Activated CD4-positive, alpha-beta T cell treated with anti-CD3 and anti-CD28 coated beads for 36 hours (primary cell): ENCODE measurements around the gene ETS1. TPM values are rescaled to one million over a fixed set of nuclear protein-coding genes. Genes with fewer than 3 reads are reported as not detected.

Experiments used
- ATAC-seq: fragments of 200-7000 bp; cut with Tn5 transposase; one replicate; pipeline ENCODE4 v1.10.0; 2021; ENCODE audit warnings: mild to moderate bottlenecking, moderate library complexity
- CTCF ChIA-PET: fragments of 350-600 bp; sonication (Branson Sonifier 250); formaldehyde crosslinking; loops from one replicate; lab custom pipeline; 2021; ENCODE audit warnings: antibody characterized with exemption; lab: Charles Lee
- POLR2A ChIA-PET: fragments of 350-600 bp; sonication (Branson Sonifier 250); formaldehyde crosslinking; loops from one replicate; lab custom pipeline; 2021; ENCODE audit warnings: antibody characterized with exemption, inconsistent platforms; lab: Charles Lee
- DNase-seq: peaks from one replicate; pipeline ENCODE4 v3.0.0-alpha.2; 2020
- H3K27ac Mint-ChIP-seq: one replicate; pipeline ENCODE4 v1.8.0; 2021; ENCODE audit warnings: mixed read lengths
- H3K27me3 Mint-ChIP-seq: one replicate; pipeline ENCODE4 v1.8.0; 2021; ENCODE audit warnings: mixed read lengths
- H3K36me3 Mint-ChIP-seq: one replicate; pipeline ENCODE4 v1.8.0; 2021; ENCODE audit warnings: low read depth, mixed read lengths
- H3K4me1 Mint-ChIP-seq: one replicate; pipeline ENCODE4 v1.8.0; 2021; ENCODE audit warnings: mixed read lengths
- H3K4me3 Mint-ChIP-seq: one replicate; pipeline ENCODE4 v1.8.0; 2021; ENCODE audit warnings: mild to moderate bottlenecking, moderate library complexity, mixed read lengths
- H3K9me3 Mint-ChIP-seq: one replicate; pipeline ENCODE4 v1.8.0; 2021; ENCODE audit warnings: low read depth, mixed read lengths
- intact Hi-C, 2 experiments: fragments of 100-400 bp; cut with DNase I in 1 of 2; cut with micrococcal nuclease in 1 of 2; formaldehyde crosslinking; loops; one replicate each; pipeline versions ENCODE4 v1.14.2 to v1.15.1; 2022 to 2024; cut with DNase I, micrococcal nuclease
- total RNA-seq, 2 experiments: library from RNA; stranded (reverse); gene quantifications; one replicate each; pipeline ENCODE4 v1.2.3, GENCODE V29; 2021

ETS1 gene
- total RNA-seq, 2 experiments from 2014 or later: 410 to 449 TPM

DNA sequence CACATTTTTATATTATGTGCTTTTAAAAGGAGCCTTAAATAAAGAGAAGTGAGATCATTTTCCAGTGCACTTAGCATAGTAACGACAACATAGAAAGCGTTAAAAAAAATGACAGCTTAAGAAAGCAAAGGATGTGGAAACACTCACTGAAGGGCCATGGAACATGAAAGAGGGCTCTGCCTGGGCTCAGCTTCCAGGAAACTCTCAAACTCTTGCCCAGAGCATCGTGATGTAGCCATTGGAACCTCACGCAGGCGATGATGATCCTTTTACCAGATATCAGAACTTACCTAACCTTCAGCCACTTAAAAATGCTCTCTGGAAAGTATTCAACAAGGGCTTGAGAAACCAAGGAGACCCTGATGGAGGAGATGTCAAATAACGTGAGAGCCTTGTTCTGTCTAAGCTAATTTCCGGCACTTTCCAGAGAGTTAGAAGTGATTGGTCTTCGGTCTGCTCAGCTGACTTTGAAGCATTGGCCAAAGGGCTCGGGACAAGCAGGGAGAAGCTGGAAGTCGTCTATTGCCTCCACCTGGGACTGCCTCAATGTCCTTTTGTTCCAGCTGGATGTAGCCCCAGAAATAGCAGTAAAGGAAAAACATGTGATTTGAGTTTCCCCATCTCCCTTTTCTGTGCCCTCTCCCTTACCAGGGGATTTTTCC is 21.5 kb upstream of the ETS1 start:
- no peaks in the 10 kb centered on the region for H3K9me3 Mint-ChIP-seq
- ChIA-PET POLR2A (interaction anchor here (0.6 to 0.7 kb wide), 3 partner anchors 8 to 84 kb away, joined by 3 to 5 read pairs (median 4); no protein-coding TSS in a partner anchor), CTCF (interaction anchor here (0.8 to 4.4 kb wide), 5 partner anchors 9 to 72 kb away, joined by 3 to 23 read pairs (median 5); no protein-coding TSS in a partner anchor)
- no peak overlapping the region for H3K4me3 Mint-ChIP-seq
- DNase-seq (no peak), ATAC-seq (no peak)
- intact Hi-C loops: no loop called here
- H3K36me3 Mint-ChIP-seq: no peaks in the 10 kb centered on the region
- H3K4me1 Mint-ChIP-seq: peaks cover 46% of the 10 kb centered on the region
- H3K27me3 Mint-ChIP-seq: no peaks in the 10 kb centered on the region
- peak overlapping the region; percentile 83 for H3K27ac Mint-ChIP-seq

DNA sequence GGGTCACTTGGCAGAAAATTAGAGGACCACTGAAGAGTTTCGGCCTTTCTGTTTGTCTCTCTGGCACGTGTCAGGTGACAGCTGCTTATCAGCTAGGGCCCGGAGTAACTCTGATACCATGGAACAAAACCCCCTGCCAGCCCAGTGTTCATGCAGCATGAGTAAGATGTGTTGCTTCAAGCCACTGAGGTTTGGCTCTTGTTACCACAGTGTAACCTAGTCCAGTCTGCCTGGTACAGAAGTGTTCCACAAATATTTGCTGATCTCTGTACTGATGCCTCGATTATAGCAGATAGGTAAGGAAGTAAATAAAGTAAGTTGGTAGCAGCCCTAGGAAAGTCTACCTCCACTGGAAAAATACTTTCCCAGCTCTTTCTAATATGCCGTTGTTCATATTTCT is 20.5 kb upstream of the ETS1 start:
- Mint-ChIP-seq H3K27ac (peak overlapping the region; percentile 17), H3K36me3 (no peaks in the 10 kb centered on the region), H3K4me3 (no peak overlapping the region), H3K27me3 (no peaks in the 10 kb centered on the region), H3K9me3 (no peaks in the 10 kb centered on the region), H3K4me1 (peaks cover 57% of the 10 kb centered on the region)
- ChIA-PET CTCF (interaction anchor here (0.7 to 4.4 kb wide), 6 partner anchors 13 to 98 kb away, joined by 3 to 23 read pairs (median 3); no protein-coding TSS in a partner anchor), POLR2A (no interaction called here)
- no peak for ATAC-seq
- intact Hi-C loops: no loop called here
- DNase-seq: no peak

DNA sequence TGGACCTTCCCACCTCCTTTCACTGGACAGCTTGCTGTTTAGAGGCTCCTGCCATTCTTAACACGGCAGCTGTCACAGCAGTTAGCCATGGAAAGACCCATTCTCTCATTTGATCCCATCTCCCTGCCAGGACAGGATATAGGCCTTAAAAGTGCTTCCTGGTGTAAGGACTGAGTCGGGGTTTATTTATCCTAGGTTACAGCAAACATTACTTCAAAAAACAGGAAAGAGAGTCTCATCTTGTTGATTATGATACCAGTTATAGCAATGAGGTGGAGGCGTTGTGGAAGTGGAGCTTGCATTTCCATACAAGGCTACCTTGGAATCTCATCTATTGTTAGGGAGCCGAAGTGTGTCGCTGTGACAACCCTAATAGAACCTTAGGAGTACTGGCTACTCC is 17.4 kb upstream of the ETS1 start:
- no peaks in the 10 kb centered on the region for H3K36me3 Mint-ChIP-seq
- H3K27ac Mint-ChIP-seq: no peak overlapping the region
- ATAC-seq: no peak
- no peaks in the 10 kb centered on the region for H3K9me3 Mint-ChIP-seq
- CTCF ChIA-PET: interaction anchor here (0.8 to 1.6 kb wide), 4 partner anchors 11 to 27 kb away, joined by 3 to 6 read pairs (median 4); partner anchors contain the start of gene ETS1
- intact Hi-C loops: no loop called here
- no peaks in the 10 kb centered on the region for H3K27me3 Mint-ChIP-seq
- POLR2A ChIA-PET: no interaction called here
- H3K4me1 Mint-ChIP-seq: peaks cover 55% of the 10 kb centered on the region
- no peak overlapping the region for H3K4me3 Mint-ChIP-seq
- DNase-seq: no peak

DNA sequence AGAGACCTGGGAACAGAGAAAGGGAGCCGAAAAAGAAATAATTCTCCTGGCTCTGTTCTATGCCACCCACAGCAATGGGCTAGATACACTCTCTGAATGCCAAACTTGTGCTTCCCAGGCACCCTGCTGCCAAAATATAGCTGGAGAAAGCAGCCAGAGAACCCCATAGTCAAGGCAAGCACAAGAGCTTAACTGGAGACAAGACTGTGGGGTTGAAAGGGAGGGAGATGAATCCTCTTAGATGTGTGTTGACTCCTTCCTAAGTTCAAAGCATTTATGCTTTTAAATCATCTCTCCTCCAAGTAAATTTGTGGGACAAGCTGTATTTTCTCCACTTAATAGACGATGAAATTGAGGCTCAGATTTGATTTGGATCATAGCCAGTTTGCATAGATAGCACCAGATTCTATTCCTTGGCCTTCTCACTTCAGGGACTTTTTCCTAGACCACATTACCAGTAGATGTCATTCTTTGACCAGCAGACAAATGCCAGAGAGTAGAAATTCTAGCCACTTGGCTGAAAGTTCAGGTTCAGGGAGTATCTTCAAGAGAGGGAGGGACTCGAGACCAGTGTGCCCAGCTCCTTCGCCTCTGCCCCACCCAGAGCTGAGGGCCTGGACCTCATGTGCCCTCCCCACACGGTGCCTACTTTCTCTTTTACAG is 16.5 kb upstream of the ETS1 start:
- H3K27me3 Mint-ChIP-seq: no peaks in the 10 kb centered on the region
- H3K4me3 Mint-ChIP-seq: no peak overlapping the region
- intact Hi-C loops: no loop called here
- peaks cover 55% of the 10 kb centered on the region for H3K4me1 Mint-ChIP-seq
- no peaks in the 10 kb centered on the region for H3K9me3 Mint-ChIP-seq
- ATAC-seq (no peak), DNase-seq (no peak)
- ChIA-PET CTCF (interaction anchor here (0.6 to 1.8 kb wide), 8 partner anchors 8 to 447 kb away, joined by 3 to 7 read pairs (median 4); partner anchors contain the start of gene ETS1), POLR2A (interaction anchor here (0.6 kb wide), 1 partner anchor 22 kb away, joined by 3 read pairs; no protein-coding TSS in a partner anchor)
- H3K27ac Mint-ChIP-seq: peak overlapping the region; percentile 7
- no peaks in the 10 kb centered on the region for H3K36me3 Mint-ChIP-seq

DNA sequence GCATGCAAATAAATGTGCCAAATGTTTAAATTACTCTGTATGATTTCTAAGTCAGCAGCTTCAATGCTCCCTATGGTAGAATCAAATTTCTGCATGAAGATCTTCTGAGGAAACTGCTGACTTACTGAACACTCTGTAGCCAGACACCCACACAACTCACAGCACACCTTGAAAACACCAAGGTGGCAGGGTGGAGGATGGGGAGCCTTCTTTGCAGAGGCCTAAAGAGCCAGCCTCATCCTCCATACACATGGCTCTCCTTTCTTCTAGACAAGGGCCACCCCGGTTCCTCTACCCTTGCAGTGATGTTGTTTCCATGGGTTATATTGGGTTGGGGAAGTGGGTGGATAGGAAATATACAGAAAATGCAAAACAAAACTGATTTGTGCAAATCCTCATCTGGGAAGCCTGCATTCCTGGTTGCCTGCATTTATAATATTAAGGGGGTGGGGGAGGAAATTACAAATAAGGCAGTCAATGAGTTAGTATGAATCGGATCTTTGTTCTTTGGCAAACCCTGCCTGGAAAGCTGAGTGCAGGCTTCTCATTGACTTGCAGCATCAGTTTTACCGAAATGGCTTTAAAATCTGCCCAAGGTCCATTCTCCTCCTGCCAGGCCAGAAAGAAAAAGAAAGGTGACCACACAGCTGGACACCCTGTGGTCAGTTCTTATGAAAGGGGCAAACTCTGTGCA is 15.8 kb upstream of the ETS1 start:
- H3K9me3 Mint-ChIP-seq: no peaks in the 10 kb centered on the region
- DNase-seq (peak; percentile 51), ATAC-seq (peak; percentile 59)
- H3K36me3 Mint-ChIP-seq: no peaks in the 10 kb centered on the region
- H3K4me3 Mint-ChIP-seq: no peak overlapping the region
- POLR2A ChIA-PET: interaction anchor here (0.6 to 0.7 kb wide), 2 partner anchors 23 to 135 kb away, joined by 3 read pairs; no protein-coding TSS in a partner anchor
- CTCF ChIA-PET: interaction anchor here (1.0 to 1.8 kb wide), 7 partner anchors 8 to 446 kb away, joined by 3 to 7 read pairs (median 4); no protein-coding TSS in a partner anchor
- H3K4me1 Mint-ChIP-seq: peaks cover 56% of the 10 kb centered on the region
- intact Hi-C loops: no loop called here
- H3K27ac Mint-ChIP-seq: no peak overlapping the region
- H3K27me3 Mint-ChIP-seq: no peaks in the 10 kb centered on the region

DNA sequence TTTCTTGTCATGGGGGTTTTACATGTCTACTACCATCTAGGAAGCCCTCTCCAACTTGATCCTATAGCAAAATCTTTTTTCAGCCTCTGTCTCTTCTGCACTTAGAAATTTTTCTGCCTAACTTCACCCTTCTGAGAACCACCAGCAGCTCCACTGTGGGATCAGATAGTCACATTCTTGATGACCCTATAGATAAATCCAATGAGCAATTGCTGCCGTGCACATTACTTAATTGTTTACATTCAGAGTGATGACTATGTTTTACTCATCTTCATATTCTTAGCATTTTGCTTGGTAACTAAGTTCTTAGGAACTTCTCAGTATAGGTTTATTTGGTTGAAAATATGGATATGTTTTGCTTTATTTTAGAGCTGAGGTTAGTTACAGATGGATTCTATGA is 12.4 kb upstream of the ETS1 start:
- ATAC-seq (peak; percentile 63), DNase-seq (no peak)
- intact Hi-C loops: loop anchor here in 1 of 2 experiments (2.0 kb wide), 1 partner anchor 17 kb away; no protein-coding TSS in a partner anchor
- no peaks in the 10 kb centered on the region for H3K9me3 Mint-ChIP-seq
- H3K27me3 Mint-ChIP-seq: peaks cover 2% of the 10 kb centered on the region
- CTCF ChIA-PET: interaction anchor here (0.9 to 2.4 kb wide), 13 partner anchors 11 to 309 kb away, joined by 3 to 10 read pairs (median 4); partner anchors contain the start of gene ETS1
- H3K4me1 Mint-ChIP-seq: peaks cover 65% of the 10 kb centered on the region
- no peaks in the 10 kb centered on the region for H3K36me3 Mint-ChIP-seq
- peak overlapping the region; percentile 59 for H3K27ac Mint-ChIP-seq
- POLR2A ChIA-PET: interaction anchor here (0.8 to 1.1 kb wide), 4 partner anchors 18 to 256 kb away, joined by 3 to 6 read pairs (median 4); no protein-coding TSS in a partner anchor
- no peak overlapping the region for H3K4me3 Mint-ChIP-seq

DNA sequence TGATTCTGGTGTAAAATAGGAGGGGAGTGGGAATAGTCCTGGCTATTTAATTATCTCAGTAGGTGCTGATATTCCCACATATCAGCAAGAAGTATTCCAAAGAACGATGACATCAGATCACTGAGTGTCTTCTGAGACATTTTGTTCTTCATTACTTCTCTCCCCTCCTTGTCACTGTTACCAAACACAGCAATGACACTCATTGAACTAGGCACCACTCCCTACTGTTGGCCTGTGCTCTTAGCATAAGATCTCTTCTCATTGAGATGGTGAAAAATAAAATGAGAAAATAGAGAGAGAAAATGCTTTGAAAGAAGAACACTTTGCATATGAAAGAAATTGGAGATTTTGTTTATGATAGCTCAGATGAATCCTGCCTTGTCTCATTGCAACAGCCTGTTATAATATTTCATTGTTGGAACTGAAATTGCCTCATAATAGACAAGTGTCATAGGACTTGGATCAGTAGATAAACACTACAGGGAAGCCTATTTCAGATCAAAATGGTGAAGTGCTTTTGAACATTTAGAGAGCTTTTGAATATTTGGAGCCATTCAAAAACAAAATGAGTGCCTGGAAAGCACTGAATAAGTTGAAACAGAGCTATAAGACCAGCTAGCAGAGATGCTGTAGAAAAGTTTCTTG is 11.3 kb upstream of the ETS1 start:
- CTCF ChIA-PET: interaction anchor here (0.7 to 2.3 kb wide), 6 partner anchors 11 to 441 kb away, joined by 3 to 8 read pairs (median 4); partner anchors contain the start of gene ETS1
- Mint-ChIP-seq H3K4me1 (peaks cover 58% of the 10 kb centered on the region), H3K4me3 (no peak overlapping the region), H3K27me3 (peaks cover 2% of the 10 kb centered on the region), H3K36me3 (no peaks in the 10 kb centered on the region), H3K9me3 (no peaks in the 10 kb centered on the region), H3K27ac (no peak overlapping the region)
- POLR2A ChIA-PET: no interaction called here
- no peak for DNase-seq
- intact Hi-C loops: no loop called here
- ATAC-seq: no peak

DNA sequence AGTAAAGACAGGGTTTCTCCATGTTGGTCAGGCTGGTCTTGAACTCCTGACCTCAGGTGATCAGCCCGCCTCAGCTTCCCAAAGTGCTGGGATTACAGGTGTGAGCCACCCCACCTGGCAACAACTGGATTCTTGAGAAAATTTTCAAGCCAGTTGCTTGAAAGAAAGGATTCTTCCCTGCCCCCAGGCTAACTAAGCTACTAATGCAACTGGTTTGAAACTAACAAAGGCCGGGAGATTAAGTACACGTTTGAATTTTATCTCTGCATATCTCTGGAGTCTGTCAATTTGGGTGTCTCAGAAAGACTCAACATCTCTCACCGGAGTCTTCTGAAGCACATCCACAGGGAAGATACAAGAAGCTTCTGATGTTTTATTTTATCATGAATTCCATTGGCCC is 10.7 kb upstream of the ETS1 start:
- H3K27ac Mint-ChIP-seq: no peak overlapping the region
- H3K4me1 Mint-ChIP-seq: peaks cover 53% of the 10 kb centered on the region
- DNase-seq (no peak), ATAC-seq (no peak)
- POLR2A ChIA-PET: no interaction called here
- no peaks in the 10 kb centered on the region for H3K9me3 Mint-ChIP-seq
- no peaks in the 10 kb centered on the region for H3K36me3 Mint-ChIP-seq
- peaks cover 2% of the 10 kb centered on the region for H3K27me3 Mint-ChIP-seq
- no peak overlapping the region for H3K4me3 Mint-ChIP-seq
- CTCF ChIA-PET: interaction anchor here (1.0 to 2.2 kb wide), 2 partner anchors 11 to 440 kb away, joined by 3 to 7 read pairs; partner anchors contain the start of gene ETS1
- intact Hi-C loops: no loop called here

DNA sequence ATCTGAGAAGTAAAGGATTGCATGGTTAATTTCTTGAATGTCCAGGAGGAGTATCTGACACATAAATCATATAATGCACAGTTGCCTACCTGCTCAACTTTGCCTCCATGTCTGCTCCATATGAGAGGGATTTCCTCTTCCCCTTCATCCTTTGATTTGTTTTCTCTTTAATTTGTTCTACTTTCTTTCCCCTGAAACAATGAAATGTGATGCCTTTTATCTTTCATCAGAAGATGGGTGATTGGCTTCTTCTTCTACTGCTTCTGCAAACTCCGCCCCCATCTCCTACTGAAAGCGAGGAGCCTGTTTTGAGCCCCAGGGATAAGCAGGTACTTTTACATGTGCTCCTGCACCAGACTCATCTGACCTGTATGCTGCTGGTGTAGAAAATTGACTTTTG is 9.9 kb upstream of the ETS1 start:
- Mint-ChIP-seq H3K27ac (no peak overlapping the region), H3K4me3 (no peak overlapping the region), H3K36me3 (no peaks in the 10 kb centered on the region), H3K9me3 (no peaks in the 10 kb centered on the region), H3K4me1 (peaks cover 47% of the 10 kb centered on the region), H3K27me3 (peaks cover 2% of the 10 kb centered on the region)
- intact Hi-C loops: no loop called here
- ChIA-PET CTCF (no interaction called here), POLR2A (no interaction called here)
- DNase-seq (no peak), ATAC-seq (no peak)

DNA sequence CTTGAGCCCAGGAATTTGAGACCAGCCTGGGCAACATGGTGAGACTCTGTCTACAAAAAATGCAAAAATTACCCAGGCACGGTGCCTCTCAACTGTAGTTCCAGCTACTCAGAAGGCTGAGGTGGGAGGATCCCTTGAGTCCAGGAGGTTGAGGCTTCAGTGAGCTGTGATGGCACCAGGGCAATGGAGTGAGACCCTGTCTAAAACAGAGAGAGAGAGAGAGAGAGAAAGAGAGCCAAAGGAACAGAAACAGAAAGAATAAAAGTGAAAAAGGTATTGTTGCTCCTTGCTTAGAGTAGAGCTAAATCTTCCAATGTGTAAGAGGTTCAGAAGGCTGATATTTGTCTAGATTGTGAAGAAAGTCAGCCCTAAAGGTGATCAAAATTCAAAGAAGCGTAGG is 8.9 kb upstream of the ETS1 start:
- Mint-ChIP-seq H3K4me3 (no peak overlapping the region), H3K9me3 (no peaks in the 10 kb centered on the region), H3K4me1 (peaks cover 43% of the 10 kb centered on the region), H3K27ac (no peak overlapping the region), H3K36me3 (no peaks in the 10 kb centered on the region), H3K27me3 (peaks cover 2% of the 10 kb centered on the region)
- ChIA-PET POLR2A (no interaction called here), CTCF (interaction anchor here (0.6 to 1.1 kb wide), 4 partner anchors 22 to 428 kb away, joined by 3 to 4 read pairs (median 4); no protein-coding TSS in a partner anchor)
- DNase-seq (no peak), ATAC-seq (no peak)
- intact Hi-C loops: no loop called here
